ENCODE measurements around the gene CROCC2. TPM values are rescaled to one million over a fixed set of nuclear protein-coding genes. Genes with fewer than 3 reads are reported as not detected.

CROCC2 gene
- total and polyA plus RNA-seq, 7 donors, result 0.01 TPM; not detected in 6

DNA sequence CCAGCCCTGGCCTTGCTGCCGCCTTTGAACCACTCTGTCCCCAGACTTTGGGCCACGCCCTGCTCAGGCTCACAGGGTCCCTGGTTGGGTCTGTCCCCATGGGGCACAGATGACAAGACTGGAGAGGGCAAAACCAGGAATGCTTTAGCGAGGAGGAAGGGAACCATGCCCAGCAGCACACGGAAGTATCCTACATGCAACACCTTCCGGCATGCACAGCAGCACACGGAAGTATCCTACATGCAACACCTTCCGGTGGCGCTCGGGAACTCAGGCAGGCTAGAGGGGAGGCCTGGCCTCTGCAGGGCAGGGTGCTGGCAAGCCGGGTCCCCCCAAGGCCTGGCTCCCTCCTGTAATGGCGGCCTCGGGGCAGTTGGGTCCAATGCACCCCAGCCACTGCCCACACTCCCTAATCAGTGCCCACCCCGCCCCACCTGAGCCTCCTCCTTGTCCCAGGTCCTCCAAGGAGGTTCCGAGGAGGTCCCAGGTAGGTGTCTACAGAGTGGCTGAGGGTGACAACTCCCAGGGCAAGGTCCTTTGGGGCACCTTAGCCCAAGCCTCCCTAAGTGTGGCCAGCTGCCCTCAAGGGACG lies 58.7 kb downstream of the CROCC2 start:
- 96 to 99% (median 96%) methylated on average over 14 to 15 of the region's 15 CpGs for WGBS, 3 donors
- Histone ChIP-seq H3K27ac (no peak overlapping the region), H3K4me1 (no peaks in the 10 kb centered on the region), H3K27me3 (ENCODE audit: insufficient read depth in 3 of 3, low read length in 2 of 3) (no peaks in the 10 kb centered on the region), H3K36me3 (ENCODE audit: insufficient read depth in 1 of 2, low read depth in 1 of 2) (no peaks in the 10 kb centered on the region), H3K9me3 (no peaks in the 10 kb centered on the region), H3K4me3 (no peak overlapping the region)
- ATAC-seq (no peak), DNase-seq (peak in 1 of 2 donors; percentile 46)
- TF ChIP-seq, protein P1, sequence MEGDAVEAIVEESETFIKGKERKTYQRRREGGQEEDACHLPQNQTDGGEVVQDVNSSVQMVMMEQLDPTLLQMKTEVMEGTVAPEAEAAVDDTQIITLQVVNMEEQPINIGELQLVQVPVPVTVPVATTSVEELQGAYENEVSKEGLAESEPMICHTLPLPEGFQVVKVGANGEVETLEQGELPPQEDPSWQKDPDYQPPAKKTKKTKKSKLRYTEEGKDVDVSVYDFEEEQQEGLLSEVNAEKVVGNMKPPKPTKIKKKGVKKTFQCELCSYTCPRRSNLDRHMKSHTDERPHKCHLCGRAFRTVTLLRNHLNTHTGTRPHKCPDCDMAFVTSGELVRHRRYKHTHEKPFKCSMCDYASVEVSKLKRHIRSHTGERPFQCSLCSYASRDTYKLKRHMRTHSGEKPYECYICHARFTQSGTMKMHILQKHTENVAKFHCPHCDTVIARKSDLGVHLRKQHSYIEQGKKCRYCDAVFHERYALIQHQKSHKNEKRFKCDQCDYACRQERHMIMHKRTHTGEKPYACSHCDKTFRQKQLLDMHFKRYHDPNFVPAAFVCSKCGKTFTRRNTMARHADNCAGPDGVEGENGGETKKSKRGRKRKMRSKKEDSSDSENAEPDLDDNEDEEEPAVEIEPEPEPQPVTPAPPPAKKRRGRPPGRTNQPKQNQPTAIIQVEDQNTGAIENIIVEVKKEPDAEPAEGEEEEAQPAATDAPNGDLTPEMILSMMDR (IDR thresholded peaks at IDR 0.05), result no peak
- intact Hi-C loops (cut with DNase I), result no loop called here

- Histone ChIP-seq H3K4me3 (no peak overlapping the region), H3K9me3 (no peaks in the 10 kb centered on the region), H3K36me3 (ENCODE audit: insufficient read depth in 1 of 2, low read depth in 1 of 2) (no peaks in the 10 kb centered on the region), H3K4me1 (no peaks in the 10 kb centered on the region), H3K27ac (no peak overlapping the region), H3K27me3 (ENCODE audit: insufficient read depth in 3 of 3, low read length in 2 of 3) (no peaks in the 10 kb centered on the region)
- WGBS, 3 donors, result 81 to 88% (median 83%) methylated on average over 21 to 22 of the region's 22 CpGs
- intact Hi-C loops (cut with DNase I), result no loop called here
- peak; percentile 5 to 51 for DNase-seq
- TF ChIP-seq, protein P1 (IDR thresholded peaks at IDR 0.05), result no peak
- no peak for ATAC-seq
Measured at GRCh38 chr2:240965296-240965904, 59.3 kb downstream of the CROCC2 start.

DNA sequence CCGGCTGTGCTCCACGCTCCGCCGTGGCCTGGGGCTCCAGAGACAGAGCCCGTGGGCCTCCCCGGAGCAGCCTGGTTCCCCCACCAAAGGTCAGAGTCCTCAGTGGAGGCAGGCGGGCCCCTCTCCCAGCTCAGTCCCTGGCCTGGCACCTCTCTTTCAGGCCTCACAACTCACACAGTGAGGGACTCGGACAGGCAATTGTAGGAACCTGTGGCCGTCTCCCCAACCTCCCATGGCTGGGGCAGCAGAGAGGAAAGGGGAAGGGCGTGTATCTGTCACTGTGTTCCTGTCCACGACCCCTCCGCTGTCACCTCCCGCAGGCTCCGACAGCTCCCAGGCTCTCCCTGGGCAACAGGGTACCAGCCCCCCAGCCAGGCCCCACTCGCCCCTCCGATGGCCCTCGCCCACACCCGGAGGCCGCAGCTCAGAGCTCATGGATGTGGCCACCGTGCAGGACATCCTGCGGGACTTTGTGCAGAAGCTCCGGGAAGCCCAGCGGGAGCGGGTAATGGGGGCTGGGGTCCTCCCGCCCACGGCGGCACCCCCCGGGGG lies 59.8 kb downstream of the CROCC2 start:
- peak; percentile 9 to 53 for DNase-seq
- intact Hi-C loops (cut with DNase I), result no loop called here

GRCh38 chr2:240966457-240966905 lies 60.3 kb downstream of the CROCC2 start:
- H3K4me3 ChIP-seq, result no peak overlapping the region
- ATAC-seq (no peak), DNase-seq (peak; percentile 3 to 51)
- no peaks in the 10 kb centered on the region for H3K36me3 ChIP-seq (ENCODE audit: insufficient read depth in 1 of 2, low read depth in 1 of 2)
- H3K27ac ChIP-seq, result no peak overlapping the region
- TF ChIP-seq, protein P1 (IDR thresholded peaks at IDR 0.05), result no peak
- peaks cover 0 to 1% (median 0%) of the 10 kb centered on the region in 3 donors for H3K27me3 ChIP-seq (ENCODE audit: insufficient read depth in 3 of 3, low read length in 2 of 3)
- intact Hi-C loops (cut with DNase I), result no loop called here
- no peaks in the 10 kb centered on the region for H3K9me3 ChIP-seq
- no peaks in the 10 kb centered on the region for H3K4me1 ChIP-seq
- 93 to 98% (median 94%) methylated on average over 9 to 10 of the region's 10 CpGs for WGBS, 3 donors

More for the DNA sequence above, 59.8 kb downstream of the CROCC2 start:
- H3K4me1 ChIP-seq, result no peaks in the 10 kb centered on the region
- H3K27ac ChIP-seq, result no peak overlapping the region
- no peaks in the 10 kb centered on the region for H3K9me3 ChIP-seq
- no peak for ATAC-seq
- WGBS, 3 donors, result 86 to 90% (median 89%) methylated on average over 24 to 28 of the region's 28 CpGs
- no peak overlapping the region for H3K4me3 ChIP-seq
- TF ChIP-seq, protein P1 (IDR thresholded peaks at IDR 0.05), result no peak
- peaks cover 0 to 1% (median 0%) of the 10 kb centered on the region in 3 donors for H3K27me3 ChIP-seq (ENCODE audit: insufficient read depth in 3 of 3, low read length in 2 of 3)
- H3K36me3 ChIP-seq (ENCODE audit: insufficient read depth in 1 of 2, low read depth in 1 of 2), result no peaks in the 10 kb centered on the region

All from psoas muscle (tissue), 8 donors.